ENCODE results near the gene SEC22C.

Gene SEC22C

DNA sequence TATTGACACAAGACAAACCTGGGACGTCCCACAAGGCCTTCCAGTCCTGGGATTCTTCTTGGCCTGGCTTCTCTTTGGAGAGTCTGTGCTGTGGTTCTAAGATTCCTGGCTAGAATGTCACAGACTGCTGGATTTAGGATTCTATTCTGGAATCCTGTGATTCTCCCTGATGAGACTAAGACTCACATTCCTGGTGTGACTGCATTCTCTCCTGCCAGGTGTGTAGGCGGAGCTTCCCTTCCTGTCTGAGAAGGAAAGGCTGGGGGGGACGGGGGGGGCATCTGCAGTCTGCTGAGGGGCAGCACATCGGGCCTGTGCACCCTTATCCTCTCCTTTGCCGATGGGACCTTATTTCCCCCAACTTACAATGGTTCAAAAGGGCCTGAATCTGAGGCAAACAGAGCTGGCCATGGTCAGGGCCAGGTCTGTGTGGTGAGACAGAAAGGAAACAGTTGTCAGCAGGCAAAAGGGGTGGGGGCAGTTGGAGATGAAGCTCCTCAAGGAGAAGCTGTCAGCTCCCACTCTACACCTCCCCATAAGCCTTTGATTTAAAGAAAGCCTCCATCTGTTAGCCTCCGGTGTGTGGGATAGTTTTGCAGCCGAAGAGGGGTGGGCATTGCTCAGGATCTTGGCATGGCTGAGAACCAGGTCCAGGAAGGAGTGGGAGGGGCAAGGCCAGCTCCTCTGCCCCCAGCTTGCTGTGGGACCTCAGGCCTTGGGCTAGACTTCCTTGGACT lies 48.4 kb downstream of the SEC22C start:
- no peak for DNase-seq

DNA sequence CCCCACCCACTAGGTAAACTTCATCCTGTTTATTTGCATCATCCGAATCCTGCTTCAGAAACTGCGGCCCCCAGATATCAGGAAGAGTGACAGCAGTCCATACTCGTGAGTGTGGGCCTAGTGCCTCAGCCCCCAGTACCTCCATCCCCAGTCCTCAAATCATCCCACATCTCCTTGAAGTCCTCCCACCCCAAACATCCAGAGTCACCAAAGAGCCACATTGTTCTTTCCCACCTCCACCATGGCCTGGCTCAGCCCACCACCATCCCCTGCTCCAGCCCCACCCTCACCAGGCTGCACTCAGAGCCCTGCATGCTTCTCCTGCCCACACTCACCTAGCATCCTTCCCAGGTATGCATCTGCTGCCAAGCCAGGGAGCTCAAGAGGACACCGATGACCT lies 49.5 kb downstream of the SEC22C start:
- no peak for DNase-seq

DNA sequence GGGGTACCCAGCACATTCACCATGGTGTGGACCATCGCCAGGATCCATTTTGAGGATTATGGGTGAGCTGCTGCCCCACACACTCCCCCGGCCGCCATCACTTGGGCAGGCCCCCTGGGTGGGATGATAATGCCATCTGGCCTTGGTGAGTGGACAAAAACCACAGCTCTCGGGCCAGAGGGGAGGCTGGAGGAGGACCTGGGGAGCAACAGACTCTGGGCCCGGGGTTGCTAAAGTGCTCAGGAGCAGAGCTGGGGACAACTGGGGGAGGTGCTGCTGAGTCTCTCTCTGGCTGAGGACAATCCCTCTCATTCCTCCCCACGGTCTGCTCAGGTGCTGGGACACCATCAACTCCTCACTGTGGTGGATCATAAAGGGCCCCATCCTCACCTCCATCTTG lies 50.3 kb downstream of the SEC22C start:
- DNase-seq = no peak

DNA sequence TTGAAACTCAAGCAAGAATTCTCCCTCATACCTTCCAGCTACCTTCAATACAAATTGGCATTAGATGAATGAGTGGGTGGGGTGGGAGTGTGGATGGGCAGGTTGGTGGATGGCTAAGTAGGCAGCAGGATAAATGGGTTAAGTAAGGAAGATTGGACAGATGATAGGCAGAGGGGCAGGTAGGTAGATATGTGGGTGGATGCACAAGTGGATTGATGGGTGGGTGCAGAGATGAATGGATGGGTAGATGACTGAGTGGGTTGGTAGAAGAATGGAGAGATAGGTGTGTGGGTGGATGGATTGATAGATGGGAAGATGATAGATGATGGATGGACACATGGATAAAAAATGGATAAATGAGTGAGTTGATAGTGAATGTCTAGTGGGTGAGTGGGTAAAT lies 51.7 kb downstream of the SEC22C start:
- DNase-seq = no peak

DNA sequence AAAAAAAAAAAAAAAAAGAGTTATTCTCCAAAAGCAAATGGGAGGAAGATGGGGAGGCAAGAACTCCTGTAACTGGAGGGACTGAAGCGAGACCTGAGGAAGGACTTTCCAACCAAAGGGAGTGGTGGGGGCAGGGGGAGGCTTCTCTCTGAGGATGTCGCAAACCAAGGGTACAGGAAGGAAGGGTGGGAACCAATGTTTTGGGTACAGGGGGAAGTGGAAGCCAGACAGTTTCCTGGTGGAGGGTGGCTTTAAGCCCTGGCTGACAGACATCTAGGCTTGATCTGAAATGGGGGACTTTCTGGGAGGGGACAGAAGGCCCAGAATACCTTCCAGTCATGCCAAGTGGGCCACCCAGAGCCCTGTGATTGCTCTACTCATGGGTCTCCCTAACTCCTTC lies 52.3 kb downstream of the SEC22C start:
- no peak for DNase-seq

DNA sequence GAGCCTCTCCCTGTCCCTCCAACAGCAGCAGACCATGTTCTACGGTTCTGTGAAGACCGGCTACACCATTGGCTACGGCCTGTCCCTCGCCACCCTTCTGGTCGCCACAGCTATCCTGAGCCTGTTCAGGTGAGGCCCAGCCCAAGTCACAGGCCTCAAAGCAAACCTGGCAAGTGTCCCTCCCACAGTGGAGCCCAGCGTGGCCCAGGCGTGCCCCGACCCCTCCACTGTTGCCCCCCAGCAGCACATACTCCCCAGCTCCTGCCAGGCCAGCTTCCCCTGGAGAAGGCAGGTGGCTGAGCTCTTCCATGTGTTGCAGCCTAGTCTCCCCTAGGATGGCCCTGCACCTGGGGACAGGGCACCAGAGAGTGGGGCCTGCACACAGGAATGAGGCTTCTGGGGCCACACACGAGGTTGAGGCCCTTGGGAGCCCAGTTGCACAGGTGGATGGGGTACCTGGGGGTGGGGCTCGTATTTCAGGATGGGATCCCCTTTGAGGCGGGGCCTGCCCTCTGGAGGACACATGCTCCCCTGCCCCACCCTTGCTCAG lies 54.3 kb downstream of the SEC22C start:
- DNase-seq = no peak

DNA sequence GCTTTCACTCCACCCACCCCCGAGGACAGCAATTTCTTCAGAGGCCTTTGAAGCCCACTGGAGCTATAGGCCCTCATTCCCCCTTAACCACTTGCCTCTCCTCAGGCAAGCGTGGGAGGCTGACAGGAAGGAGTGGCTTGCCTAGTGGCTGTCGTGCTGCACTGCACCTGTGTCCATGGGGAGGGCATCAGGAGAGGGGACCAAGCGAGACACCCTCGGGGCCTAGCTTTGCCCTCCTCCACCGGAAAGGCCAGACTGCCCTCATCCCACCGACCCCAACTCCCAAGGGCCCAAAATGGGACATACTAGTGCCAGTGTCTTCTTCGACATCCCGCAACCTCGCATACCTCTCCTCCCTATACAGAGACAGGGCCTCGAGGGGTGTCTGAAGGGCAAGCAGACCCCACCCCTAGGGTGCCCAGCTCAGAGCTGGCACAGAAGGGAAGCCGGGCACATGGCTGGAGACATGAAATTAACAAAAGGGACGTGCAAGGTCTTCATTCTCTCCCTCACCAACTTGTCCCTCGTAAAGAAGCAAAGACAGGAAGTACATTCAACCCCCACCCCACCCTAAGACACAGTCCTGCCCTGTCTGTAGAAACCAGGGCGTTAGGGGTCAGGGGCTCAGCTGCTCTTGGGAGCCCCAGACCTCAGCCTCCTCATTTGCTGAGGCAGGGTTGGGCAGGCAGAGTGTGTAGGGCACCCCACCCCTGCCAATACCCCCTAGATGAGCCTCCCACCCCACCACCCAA lies 55.0 kb downstream of the SEC22C start:
- no peak for DNase-seq

DNA sequence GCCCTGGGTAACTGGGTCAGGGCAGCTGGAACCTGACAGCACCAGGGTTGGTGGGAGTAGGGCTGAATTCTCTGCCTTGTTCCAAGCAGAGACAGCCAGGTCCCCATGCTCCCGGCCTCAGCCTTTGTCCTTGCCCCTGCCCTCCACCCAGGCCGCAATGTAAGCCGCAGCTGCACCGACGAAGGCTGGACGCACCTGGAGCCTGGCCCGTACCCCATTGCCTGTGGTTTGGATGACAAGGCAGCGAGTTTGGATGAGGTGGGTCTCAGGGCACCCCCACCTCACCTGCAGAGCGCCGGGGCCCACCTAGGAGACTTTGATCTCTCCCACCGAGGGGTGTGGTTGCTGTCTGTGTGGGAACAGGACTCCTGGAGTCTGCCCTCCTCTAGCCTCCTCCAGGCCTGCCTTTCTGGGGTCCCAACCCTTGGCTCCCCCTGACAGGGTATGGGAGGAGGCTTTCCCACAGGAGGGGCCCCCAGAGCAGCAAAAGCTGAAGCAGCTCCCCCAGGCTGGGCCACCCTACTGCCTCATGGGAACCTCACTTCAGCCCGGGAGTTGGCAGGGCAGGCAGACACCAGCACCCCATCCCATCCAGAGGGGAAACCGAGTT lies 55.9 kb downstream of the SEC22C start:
- DNase-seq = no peak

DNA sequence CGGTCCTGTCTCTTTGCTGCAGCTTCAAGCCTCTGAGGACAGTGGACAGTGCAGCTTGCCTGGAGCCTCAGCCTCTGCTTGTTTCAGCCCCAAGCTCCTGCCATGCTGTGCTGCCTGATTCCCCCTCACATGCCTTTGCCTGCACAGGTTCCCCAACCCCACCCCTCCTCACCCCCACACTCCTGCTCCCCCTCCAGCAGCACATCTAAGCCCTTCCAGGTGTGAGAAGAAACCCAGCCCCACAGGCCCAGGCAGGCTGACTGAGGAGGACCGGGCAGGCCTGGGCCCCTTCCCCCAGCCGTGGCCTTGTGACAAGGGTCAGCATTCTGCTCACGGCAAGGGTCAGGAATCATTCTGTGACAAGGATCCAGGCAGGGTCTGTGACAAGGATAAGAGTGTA lies 56.6 kb downstream of the SEC22C start:
- DNase-seq = no peak

DNA sequence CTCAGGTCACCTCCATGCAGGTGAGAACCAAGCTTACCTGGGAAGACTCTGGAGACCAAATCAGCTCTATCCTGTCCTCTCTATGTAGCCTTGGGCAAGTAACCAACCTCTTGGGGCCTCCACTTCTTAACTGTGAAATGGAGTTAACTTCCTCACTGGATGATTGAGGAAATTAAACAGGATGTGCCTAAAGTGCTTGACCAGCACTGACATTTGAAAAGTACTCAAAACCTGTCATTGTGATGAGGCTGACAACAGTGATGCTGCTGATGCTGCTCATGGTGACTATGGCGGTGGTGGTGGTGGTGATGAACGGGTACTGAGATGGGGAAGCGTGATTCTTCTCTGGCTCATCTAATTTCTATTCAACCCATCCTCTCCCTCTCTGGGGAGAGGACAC lies 57.0 kb downstream of the SEC22C start:
- no peak for DNase-seq

DNA sequence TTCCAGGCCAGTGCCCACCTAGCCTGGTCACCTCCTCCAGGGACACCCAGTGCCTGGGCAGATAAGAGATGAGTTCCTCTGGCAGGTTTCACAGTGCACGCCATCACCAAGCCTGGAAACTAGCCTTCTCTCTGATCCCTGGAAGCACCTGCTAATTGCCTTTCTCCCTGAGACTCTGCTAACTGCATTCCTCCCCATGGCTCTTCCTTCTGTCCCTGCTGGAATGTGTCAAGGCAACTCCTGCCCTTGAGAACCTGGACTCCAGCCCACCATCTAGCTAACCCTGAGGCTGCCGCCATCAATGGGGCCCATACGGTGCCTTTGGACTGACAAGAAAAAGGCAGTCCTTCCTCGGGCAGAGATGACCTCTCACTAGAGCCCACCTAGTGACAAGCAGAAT lies 60.9 kb downstream of the SEC22C start:
- no peak for DNase-seq

DNA sequence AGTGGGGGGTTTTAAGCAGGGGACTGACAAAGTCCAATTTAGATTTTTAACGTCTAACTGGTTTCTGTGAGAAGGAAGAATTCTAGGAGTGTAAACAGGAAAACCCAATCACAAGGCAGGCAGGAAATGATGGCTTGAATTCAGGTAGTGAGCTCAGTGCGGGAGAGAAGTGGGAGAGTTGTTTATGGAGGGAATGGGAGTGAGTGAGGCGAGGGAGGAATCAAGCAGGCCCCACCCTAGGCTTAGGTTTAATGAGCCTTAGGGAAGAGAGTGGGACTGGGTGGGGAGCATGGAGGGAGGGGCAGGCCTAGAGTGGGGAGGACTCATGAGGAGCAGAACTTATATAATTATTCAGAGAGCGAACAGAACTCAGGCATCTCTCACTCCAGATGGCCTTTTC lies 61.4 kb downstream of the SEC22C start:
- no peak for DNase-seq

DNA sequence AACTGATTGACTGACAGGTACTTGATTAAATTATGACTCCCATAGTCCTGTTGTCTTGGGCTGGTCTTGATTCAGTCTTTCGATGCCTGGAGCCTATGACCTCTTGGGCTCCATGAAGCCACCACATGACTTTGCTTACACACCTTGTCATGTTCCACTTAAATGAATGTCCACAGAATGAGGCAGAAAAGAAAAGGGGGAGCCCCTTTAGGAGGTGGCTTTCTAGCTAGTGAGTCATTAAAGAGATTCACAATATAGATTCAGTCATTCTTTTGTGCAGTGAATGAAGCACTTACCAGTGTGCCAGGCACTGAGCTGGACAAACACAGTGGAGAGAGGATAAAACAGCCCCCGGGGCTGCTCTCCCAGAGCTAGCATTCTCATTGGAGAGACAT lies 62.2 kb downstream of the SEC22C start:
- DNase-seq = no peak

DNA sequence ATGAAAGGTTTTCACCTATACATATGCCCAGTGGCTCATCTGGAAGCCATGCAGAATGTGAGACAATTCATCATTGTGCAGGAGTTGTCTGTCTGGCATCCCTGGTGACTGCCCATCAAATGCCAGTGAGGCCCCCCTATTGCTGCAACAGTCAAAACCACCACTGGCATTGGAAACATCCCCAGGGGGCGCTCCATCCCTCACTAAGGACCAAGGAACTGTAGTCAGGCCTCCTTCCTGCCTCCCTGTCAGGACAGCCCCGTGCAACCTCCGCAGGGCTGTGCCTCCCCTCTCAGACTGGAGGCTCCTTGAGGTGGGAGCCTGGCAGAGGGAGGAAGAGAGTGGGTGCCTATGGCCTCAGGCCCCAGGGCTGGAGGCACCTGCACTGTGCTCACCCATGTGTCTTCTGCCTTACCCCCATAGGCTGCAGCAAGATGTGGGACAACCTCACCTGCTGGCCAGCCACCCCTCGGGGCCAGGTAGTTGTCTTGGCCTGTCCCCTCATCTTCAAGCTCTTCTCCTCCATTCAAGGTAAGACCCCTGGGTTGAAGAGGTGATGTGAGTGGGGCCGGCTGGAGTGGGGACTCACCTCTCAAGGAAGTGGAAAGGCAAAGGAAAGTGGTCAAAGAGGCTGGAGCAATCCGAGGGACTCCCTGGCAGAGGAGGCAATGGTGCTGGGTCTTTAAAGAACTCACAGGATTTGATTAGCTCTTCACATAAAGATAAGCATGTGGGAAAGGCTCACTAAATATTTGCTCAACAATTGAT lies 62.8 kb downstream of the SEC22C start:
- no peak for DNase-seq

DNA sequence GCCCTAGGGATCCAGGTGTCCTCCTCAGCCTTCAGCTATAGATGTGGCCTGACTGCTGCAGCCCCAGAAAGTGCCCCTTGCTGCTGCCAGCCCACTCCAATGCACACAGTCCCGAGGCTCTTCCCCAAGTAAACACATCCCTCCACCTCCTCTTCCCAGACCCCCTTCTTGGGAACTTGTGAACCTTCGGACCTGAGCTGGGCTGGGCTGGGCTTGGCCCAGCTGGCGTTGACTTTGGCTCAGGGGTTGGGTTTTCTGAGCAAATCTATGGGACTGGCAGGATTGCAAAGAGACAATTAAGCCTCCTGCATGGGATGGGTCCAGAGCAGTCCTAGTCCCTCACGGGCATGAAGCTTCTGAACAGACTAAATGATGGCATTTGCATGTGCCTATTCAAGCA lies 64.7 kb downstream of the SEC22C start:
- no peak for DNase-seq

DNA sequence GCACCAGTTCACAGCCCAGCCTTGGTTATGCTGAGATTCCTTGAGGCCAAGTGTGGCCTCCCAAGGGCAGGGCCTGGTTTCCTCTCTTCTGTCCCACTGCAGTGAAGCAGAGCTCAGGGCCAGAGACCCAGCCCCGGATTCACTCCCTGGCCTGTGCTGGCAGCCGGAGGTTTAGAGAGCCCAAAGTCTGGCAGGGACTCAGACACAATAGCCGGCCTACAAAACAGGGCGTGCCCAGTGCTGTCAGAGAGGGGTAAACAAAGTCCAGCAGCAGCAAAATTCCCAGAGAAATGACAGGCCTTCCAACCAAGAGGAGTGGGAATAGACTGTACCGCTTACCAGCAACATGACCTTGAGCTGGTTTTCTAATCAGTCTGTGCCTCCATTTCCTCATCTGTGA lies 65.3 kb downstream of the SEC22C start:
- no peak for DNase-seq

DNA sequence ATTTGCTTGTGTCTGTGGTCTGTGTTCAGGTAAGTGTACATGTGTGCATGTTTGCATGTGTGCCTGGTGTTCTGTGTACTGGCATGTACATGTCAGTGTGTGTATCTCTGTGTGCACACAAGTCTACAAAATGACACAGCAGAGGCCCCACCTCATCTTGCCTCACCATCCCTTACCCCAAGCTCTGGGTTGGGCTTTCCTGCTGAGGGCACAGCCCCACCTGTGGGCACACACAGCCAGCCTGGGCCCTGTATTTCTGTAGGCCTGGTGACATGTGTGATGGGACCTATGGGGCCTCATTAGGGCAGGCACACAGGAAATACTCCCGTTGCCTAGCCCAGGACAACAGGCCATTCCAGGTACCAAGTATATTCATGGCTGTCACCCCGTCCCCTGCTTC lies 65.8 kb downstream of the SEC22C start:
- DNase-seq = no peak

DNA sequence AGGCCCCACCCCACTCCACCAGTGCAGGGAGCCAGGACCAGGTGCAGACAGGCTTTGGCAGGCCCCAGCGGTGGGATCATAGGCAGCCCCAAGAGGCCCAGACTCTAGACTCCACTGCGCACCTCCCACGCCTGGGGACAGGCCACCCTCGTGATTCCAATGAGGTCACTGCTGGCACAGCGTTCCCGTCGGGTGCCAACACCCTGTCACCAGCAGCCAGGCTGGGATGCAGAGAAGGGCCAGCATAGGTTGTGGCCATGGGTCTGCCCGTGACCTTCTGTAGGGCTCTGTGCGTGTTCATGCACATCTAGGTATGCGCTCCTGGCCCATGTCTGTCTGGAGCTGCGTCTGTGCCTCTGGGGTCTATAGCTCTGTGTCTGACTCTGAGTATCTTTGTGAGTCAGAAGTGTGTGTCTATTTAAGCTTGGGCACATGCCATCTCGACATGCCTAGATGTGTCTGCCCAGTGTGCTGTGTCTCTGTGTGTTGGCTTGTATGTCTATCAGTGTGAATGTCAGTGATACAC lies 66.3 kb downstream of the SEC22C start:
- DNase-seq = no peak

DNA sequence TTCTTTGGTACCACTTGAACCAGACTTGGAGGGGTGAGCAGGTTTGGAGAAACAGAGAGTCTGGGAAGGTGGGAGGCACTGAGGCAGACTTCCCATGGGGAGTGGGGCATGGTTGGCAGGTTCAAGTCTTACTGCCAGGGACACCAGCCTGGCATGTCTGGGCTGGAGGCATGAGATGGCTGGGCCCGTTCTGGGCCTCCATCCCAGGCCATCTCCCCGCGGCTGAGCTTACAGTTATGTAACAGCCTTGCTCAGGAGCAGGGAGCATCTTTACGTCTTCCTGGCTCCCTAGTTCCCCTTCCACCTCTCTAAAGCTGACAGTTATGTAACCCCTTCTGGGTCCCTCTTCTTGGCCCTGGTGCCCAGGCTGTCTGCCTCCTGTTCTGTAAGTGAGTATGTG lies 66.9 kb downstream of the SEC22C start:
- no peak for DNase-seq

DNA sequence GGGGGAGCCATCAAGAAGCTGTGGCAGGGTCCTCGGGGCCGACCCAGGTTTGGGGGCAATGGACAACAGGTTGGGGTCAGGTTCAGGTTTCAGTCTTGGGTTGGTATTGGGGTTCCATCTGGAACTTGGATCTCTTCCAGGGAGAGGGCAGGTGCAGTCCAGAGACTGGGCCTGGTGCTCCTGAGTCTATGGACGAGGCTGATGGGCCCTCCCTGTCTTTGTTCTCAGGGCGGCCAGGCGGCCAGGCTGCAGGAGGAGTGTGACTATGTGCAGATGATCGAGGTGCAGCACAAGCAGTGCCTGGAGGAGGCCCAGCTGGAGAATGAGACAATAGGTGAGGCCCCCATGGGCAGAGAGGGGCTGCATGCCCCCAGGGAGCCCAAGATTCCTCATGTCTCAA lies 68.2 kb downstream of the SEC22C start:
- no peak for DNase-seq

DNA sequence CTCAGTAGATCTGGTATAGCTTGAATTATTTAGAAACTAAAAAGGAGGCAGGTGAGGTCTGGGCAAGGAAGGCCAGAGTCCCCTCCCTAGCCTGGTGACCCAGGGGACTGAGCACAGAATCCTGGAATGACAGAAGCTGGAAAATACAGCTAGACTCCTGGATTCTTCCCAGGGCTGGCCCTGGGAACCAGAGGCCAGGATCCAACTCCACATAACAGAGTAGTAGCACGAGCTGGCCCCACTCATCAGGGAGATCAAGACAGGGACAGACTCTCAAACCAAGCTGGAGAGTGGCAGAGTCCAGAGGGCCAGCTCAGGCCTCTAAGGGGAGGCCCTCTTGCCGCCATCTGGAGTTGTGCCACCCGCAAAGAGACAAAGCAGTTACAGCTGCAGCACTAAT lies 68.6 kb downstream of the SEC22C start:
- no peak for DNase-seq

DNA sequence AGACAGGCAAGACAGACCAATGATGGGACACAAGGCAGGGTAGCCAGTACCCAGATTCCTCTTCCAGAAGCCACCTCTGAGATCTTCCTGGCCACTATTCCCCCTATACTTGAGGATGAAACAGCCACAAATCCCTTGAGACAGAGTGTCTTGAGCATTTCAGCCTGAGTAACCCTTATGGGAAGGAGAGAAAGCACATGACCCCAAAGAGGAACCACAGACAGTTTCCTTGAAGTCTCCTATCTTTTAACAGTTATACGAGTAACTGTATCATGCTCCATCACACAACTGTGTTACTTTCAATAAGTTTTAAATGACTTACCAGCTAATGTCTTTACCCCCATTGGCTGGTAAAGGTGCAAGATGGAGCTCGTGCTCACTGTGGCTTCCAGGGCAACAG lies 70.0 kb downstream of the SEC22C start:
- no peak for DNase-seq

DNA sequence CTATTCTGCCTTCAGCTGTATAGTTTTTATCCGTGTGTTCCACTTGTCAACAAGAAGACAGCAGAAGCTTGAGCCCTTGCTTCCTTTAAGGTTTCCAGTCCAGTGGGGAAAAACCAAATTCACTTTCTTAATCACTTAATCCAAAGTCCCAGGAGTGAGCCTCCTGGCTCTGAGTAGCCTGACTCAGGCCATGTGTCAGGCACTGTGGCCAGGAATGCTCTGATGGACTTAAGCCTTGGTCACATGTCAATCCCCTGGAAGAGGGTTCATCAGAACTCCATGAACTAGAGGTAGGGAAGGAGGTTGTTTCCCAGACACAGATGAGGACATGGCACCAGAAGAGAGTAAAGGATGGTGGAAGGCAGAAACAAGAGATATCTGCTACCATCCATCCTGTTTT lies 70.6 kb downstream of the SEC22C start:
- no peak for DNase-seq

Measured in NCI-H1694 treated with DMSO at 0.1 percent for 48 hours (cell line).